Measurements from ENCODE around the gene PDZK1.

The PDZK1 gene

DNA sequence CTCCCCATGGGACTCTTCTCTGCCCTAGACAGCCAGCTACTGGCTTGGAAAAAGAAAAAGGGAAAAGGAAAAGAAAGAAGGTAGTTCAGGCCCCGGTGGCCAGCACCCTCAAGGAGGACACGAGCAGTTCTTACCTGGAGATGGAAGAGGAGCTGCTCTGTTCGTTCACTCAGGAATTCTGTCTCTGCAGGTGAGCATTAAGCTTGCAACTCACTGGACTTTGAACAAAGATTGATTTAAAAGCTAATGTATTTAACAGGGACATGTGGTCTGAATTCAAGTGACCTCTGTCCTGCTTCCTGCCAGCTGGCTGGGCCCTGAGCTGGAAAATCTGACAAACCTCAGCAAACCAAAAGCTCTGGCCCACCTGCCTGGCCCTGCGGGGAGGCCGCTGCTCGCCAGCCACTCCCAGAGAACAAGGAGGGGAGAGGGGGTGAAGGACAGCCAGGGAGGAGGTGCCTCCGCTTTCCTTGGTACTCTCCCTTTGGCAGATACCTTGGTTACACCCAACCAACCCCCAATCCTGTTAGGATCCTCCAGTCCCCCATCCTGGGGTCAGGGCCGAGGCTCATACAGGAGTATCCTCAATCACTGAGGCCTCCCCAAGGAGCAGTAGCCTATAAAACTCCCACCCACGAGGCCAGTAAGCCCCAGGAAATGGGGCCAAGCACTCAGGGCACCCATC is at the start of gene PDZK1:
TSS of gene PDZK1 (minus strand) at position 186 of the 685 bp plus-strand sequence. CDS start 19,347 bp downstream, outside the sequence.
- DNase-seq (ENCODE audit: low read depth) = no peak
- no peak within 1 kb of the TSS for H3K4me3 ChIP-seq (ENCODE audit: low read depth, low read length)
- TF ChIP-seq, protein P1, sequence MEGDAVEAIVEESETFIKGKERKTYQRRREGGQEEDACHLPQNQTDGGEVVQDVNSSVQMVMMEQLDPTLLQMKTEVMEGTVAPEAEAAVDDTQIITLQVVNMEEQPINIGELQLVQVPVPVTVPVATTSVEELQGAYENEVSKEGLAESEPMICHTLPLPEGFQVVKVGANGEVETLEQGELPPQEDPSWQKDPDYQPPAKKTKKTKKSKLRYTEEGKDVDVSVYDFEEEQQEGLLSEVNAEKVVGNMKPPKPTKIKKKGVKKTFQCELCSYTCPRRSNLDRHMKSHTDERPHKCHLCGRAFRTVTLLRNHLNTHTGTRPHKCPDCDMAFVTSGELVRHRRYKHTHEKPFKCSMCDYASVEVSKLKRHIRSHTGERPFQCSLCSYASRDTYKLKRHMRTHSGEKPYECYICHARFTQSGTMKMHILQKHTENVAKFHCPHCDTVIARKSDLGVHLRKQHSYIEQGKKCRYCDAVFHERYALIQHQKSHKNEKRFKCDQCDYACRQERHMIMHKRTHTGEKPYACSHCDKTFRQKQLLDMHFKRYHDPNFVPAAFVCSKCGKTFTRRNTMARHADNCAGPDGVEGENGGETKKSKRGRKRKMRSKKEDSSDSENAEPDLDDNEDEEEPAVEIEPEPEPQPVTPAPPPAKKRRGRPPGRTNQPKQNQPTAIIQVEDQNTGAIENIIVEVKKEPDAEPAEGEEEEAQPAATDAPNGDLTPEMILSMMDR (IDR thresholded peaks at IDR 0.05; ENCODE audit: low read depth, low read length) = no peak
- no peak for TF ChIP-seq MYC (IDR thresholded peaks at IDR 0.05; ENCODE audit: low read depth, low read length)
- TF ChIP-seq, protein P2, sequence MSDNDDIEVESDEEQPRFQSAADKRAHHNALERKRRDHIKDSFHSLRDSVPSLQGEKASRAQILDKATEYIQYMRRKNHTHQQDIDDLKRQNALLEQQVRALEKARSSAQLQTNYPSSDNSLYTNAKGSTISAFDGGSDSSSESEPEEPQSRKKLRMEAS (IDR thresholded peaks at IDR 0.05; ENCODE audit: low read depth, low read length) = no peak
- no peak for TF ChIP-seq POLR2A (IDR thresholded peaks at IDR 0.05; ENCODE audit: extremely low read depth, insufficient read length)

DNA sequence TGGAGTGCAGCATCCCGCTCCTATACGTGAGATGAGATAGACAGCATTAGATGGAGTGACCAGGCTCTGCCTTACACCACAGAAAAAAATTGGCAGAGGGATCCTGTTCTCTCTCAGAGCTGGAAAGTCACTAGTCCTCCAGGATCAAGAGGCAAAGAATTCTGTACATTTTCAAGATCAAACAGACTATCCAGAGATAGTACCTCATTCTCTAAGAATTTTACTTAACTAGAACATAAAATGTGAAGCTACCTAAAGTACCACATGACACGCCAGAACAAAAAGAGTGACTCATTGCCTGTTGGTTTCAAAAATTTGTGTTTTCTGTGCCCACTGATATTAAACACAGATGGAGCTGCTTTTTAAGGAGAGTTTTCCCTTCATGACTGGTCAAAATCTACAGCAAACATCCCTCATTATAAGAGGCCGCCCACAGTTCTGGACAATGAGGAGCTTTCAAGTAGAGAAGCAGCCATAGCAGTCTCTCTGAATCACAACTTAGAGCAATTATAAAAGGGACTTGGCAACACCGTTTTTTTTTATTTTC is 44.4 kb upstream of the PDZK1 start:
- H3K4me3 ChIP-seq (ENCODE audit: low read depth, low read length) = no peak overlapping the region
- TF ChIP-seq, protein P1 (IDR thresholded peaks at IDR 0.05; ENCODE audit: low read depth, low read length) = no peak
- TF ChIP-seq, protein P2 (IDR thresholded peaks at IDR 0.05; ENCODE audit: low read depth, low read length) = no peak
- TF ChIP-seq POLR2A (IDR thresholded peaks at IDR 0.05; ENCODE audit: extremely low read depth, insufficient read length) = no peak
- no peak for TF ChIP-seq MYC (IDR thresholded peaks at IDR 0.05; ENCODE audit: low read depth, low read length)
- DNase-seq (ENCODE audit: low read depth) = no peak

DNA sequence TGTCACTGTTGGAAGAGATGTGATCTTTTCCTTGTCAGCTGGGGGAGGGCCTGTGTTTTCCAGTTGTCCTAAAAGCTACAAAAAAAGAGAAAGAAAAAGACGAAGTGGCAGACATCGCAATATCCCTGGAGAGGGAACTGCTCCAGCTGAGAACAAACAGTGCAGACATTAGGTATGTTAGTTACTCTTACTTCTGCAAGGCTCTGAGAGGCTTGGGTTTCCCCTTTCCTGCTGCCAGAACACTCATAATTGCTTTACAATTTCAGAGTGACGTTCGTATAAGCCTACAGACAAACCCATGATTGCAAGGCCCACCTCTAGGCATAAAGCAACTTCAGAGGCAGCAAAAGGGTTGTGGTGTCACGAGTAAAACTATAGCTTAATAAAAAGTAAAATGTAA is 43.3 kb upstream of the PDZK1 start:
- no peak for TF ChIP-seq POLR2A (IDR thresholded peaks at IDR 0.05; ENCODE audit: extremely low read depth, insufficient read length)
- no peak for TF ChIP-seq MYC (IDR thresholded peaks at IDR 0.05; ENCODE audit: low read depth, low read length)
- TF ChIP-seq, protein P2 (IDR thresholded peaks at IDR 0.05; ENCODE audit: low read depth, low read length) = no peak
- TF ChIP-seq, protein P1 (IDR thresholded peaks at IDR 0.05; ENCODE audit: low read depth, low read length) = no peak
- no peak for DNase-seq (ENCODE audit: low read depth)
- no peak overlapping the region for H3K4me3 ChIP-seq (ENCODE audit: low read depth, low read length)

DNA sequence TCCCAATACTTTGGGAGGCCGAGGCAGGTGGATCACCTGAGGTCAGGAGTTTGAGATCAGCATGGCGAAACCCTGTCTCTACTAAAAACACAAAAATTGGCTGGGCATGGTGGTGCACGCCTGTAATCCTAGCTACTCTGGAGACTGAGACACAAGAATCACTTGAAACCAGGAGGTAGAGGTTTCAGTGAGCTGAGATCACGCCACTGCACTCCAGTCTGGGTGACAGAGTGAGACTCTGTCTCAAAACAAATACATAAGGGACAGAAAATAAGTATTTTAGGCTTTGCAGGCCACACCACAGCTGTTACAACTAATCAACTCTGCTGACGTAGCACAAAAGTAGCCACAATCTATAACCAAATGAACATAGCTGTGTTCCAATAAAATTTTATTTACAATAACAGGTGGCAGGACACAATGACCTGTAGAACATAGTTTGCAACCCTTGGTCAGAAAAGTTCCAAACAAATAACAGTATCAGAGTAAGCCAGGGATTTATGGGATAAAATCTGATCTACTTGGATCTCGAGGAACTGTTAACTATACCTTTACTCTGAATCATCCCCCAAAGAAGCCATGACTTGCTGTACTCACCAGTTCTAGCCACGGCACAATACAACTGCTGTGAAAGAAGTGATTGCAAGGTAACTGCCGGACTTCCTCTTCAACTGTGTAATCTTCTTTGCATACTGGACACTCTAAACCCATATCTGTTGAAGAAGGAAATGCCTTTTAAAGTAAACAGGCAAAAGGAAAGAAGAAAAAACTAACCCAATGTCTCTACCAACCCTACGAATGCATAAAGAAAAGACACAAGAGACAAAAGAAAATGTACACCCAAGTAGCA is 40.5 kb upstream of the PDZK1 start:
- DNase-seq (ENCODE audit: low read depth) = no peak
- TF ChIP-seq MYC (IDR thresholded peaks at IDR 0.05; ENCODE audit: low read depth, low read length) = no peak
- no peak for TF ChIP-seq POLR2A (IDR thresholded peaks at IDR 0.05; ENCODE audit: extremely low read depth, insufficient read length)
- TF ChIP-seq, protein P2 (IDR thresholded peaks at IDR 0.05; ENCODE audit: low read depth, low read length) = no peak
- TF ChIP-seq, protein P1 (IDR thresholded peaks at IDR 0.05; ENCODE audit: low read depth, low read length) = no peak
- no peak overlapping the region for H3K4me3 ChIP-seq (ENCODE audit: low read depth, low read length)

DNA sequence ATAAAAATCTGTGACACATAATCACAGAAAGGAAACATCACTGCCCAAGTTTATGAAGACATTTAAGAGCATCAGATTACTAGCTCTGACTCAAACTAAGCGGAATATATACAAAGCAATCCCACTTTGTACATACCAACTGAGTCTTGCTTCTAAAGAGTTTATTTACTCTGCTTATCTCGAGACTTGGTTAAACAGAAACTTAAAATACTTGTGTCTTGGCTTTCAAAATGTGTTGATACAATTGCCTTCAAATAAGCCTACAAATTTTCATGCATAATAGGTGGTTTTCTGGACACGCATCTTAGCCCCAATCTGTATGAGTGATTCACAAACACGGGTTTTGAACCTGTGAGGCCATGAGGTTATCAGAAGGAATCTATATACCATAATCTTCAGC is 33.1 kb upstream of the PDZK1 start:
- TF ChIP-seq MYC (IDR thresholded peaks at IDR 0.05; ENCODE audit: low read depth, low read length) (no peak), POLR2A (IDR thresholded peaks at IDR 0.05; ENCODE audit: extremely low read depth, insufficient read length) (no peak)
- TF ChIP-seq, protein P2 (IDR thresholded peaks at IDR 0.05; ENCODE audit: low read depth, low read length) = no peak
- TF ChIP-seq, protein P1 (IDR thresholded peaks at IDR 0.05; ENCODE audit: low read depth, low read length) = no peak
- no peak overlapping the region for H3K4me3 ChIP-seq (ENCODE audit: low read depth, low read length)
- no peak for DNase-seq (ENCODE audit: low read depth)

All from NB4 (cell line).